ENCODE data around the gene INPP1.
"Not testable (repeated sequence)": the region's sequence is repeated elsewhere in the genome, so short reads cannot be mapped to it uniquely, and the experiment has no call there.

Gene INPP1

GRCh38 chr2:190357600-190357999 lies 14.2 kb downstream of the INPP1 start:
- in situ Hi-C loops (cut with HindIII; ENCODE audit: low pct_unique_long_range_greater_than_20kb, low sequenced_read_pairs) = no loop called here
- no peak for TF ChIP-seq JUND (IDR thresholded peaks at IDR 0.05; ENCODE audit: low read depth)
- DNase-seq (ENCODE audit: low read depth in 1 of 2, low spot score in 1 of 2) = no peak

DNA sequence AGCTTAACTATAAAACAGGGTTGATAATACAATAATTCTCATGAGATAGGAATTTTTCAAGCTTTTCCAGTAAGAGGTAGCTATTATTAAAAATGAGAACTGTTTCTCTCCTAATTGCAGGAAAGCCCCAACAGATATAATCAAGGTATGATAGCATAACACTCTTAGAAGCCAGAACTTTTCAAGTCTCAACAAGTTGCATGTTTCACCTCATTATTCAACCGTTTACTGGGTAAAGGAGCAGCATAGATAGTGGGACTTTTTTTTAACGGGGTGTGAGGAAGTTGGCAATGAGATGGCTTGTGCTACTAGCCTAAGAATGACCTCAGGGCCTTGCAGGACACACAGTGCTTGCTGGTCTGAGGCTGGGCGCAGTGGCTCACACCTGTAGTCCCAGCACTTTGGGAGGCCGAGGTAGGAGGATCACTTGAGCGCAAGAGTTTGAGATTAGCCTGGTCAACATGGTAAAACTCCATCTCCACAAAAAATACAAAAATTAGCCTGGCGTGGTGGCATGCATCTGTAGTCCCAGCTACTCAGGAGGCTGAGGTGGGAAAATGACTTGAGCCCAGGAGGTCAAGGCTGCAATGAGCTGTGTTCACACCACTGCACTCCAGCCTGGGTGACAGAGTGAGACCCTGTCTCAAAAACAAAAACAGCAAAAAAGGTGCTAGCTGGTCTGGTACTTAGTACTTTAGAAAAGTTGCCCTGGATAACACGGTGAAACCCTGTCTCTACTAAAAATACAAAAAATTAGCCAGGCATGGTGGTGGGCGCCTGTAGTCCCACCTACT lies 15.5 kb downstream of the INPP1 start:
- in situ Hi-C loops (cut with HindIII; ENCODE audit: low pct_unique_long_range_greater_than_20kb, low sequenced_read_pairs); DNase-seq (ENCODE audit: low read depth in 1 of 2, low spot score in 1 of 2): not testable (repeated sequence)

- DNase-seq (ENCODE audit: low read depth in 1 of 2, low spot score in 1 of 2) = no peak
- in situ Hi-C loops (cut with HindIII; ENCODE audit: low pct_unique_long_range_greater_than_20kb, low sequenced_read_pairs) = no loop called here
- TF ChIP-seq JUND (IDR thresholded peaks at IDR 0.05; ENCODE audit: low read depth) = no peak
These were observed 17.2 kb downstream of the INPP1 start for GRCh38 chr2:190360561-190360960.

- in situ Hi-C loops (cut with HindIII; ENCODE audit: low pct_unique_long_range_greater_than_20kb, low sequenced_read_pairs) = no loop called here
- no peak for TF ChIP-seq JUND (IDR thresholded peaks at IDR 0.05; ENCODE audit: low read depth)
- no peak for DNase-seq (ENCODE audit: low read depth in 1 of 2, low spot score in 1 of 2)
These were observed 17.6 kb downstream of the INPP1 start for GRCh38 chr2:190360965-190361364.

DNA sequence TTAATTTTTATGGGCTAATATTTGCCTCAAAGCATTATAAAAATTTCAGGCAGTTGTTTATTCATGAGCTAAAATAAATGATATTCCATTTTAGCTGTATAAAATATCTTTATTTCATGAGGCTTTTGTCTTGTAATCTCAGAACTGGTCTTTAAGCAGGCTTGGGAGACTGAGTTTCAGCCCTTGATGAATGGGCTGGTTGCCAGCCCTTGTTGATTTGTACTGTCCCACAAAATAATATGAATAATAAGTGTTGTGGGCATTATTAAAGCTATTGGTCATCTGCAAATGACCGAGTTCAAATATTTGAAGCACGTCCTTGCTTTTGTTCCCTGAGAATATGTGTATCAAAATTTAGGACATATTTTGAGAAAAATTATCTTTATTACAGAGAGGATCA lies 18.2 kb downstream of the INPP1 start:
- DNase-seq (ENCODE audit: low read depth in 1 of 2, low spot score in 1 of 2) = no peak
- no peak for TF ChIP-seq JUND (IDR thresholded peaks at IDR 0.05; ENCODE audit: low read depth)
- in situ Hi-C loops (cut with HindIII; ENCODE audit: low pct_unique_long_range_greater_than_20kb, low sequenced_read_pairs) = no loop called here

GRCh38 chr2:190362894-190363293 lies 19.5 kb downstream of the INPP1 start:
- TF ChIP-seq JUND (IDR thresholded peaks at IDR 0.05; ENCODE audit: low read depth) = no peak
- no peak for DNase-seq (ENCODE audit: low read depth in 1 of 2, low spot score in 1 of 2)
- in situ Hi-C loops (cut with HindIII; ENCODE audit: low pct_unique_long_range_greater_than_20kb, low sequenced_read_pairs) = no loop called here

DNA sequence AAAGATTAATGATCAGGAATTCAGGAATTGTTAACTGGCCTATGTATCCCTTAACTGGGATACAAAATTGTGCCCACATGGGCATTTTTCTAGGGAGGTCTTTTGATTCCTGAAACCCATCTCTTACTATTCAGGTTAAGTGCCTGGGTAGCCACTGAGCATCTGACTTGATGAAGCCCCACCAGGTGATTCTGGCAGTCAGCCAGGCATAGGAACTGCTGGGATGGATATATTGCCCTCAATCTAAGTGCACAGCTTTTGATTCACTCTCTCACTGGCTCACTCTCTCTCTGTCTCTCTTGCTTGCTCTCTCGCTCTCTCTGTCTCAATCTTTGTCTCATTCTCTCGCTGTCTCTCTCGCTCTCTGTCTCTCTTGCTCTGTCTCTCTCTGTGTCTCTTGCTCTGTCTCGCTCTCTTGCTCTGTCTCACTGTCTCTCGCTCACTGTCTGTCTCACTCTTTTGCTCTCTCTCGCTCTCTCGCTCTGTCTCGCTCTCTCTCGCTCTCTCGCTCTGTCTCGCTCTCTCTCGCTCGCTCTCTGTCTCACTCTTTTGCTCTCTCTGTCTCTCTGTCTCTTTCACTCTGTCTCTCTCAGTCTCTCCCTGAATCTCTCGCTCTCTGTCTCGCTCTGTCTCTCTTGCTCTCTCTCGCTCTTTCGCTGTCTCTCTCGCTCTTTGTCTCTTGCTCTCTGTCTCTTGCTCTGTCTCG lies 22.3 kb downstream of the INPP1 start:
- TF ChIP-seq JUND (IDR thresholded peaks at IDR 0.05; ENCODE audit: low read depth) = no peak
- in situ Hi-C loops (cut with HindIII; ENCODE audit: low pct_unique_long_range_greater_than_20kb, low sequenced_read_pairs) = no loop called here

DNA sequence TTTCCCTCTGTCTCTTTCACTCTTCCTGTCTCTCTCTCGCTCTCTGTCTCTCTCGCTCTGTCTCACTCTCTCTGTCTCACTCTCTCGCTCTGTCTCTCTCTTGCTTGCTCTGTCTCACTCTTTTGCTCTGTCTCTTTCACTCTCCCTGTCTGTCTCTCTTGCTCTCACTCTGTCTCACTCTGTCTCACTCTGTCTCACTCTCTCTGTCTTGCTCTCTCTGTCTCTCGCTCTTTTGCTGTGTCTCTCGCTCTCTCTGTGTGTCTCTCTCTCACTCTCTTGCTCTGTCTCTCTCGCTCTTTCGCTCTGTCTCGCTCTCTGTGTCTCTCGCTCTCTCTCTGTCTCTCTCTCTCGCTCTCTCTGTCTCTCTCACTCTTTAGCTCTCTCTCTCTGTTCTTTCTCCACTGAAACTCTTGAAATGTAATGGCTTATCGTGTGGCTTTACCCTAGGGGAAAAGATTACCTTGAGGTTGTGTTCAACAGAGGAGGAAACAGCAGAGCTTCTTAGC lies 22.9 kb downstream of the INPP1 start:
- no peak for TF ChIP-seq JUND (IDR thresholded peaks at IDR 0.05; ENCODE audit: low read depth)
- in situ Hi-C loops (cut with HindIII; ENCODE audit: low pct_unique_long_range_greater_than_20kb, low sequenced_read_pairs) = no loop called here

More for the DNA sequence above, 22.3 kb downstream of the INPP1 start:
- no peak for DNase-seq (ENCODE audit: low read depth in 1 of 2, low spot score in 1 of 2)

GRCh38 chr2:190367091-190367490 lies 23.7 kb downstream of the INPP1 start:
- in situ Hi-C loops (cut with HindIII; ENCODE audit: low pct_unique_long_range_greater_than_20kb, low sequenced_read_pairs) = no loop called here
- no peak for TF ChIP-seq JUND (IDR thresholded peaks at IDR 0.05; ENCODE audit: low read depth)
- DNase-seq (ENCODE audit: low read depth in 1 of 2, low spot score in 1 of 2) = no peak

More for the DNA sequence above, 22.9 kb downstream of the INPP1 start:
- DNase-seq (ENCODE audit: low read depth in 1 of 2, low spot score in 1 of 2) = no peak

- DNase-seq (ENCODE audit: low read depth in 1 of 2, low spot score in 1 of 2) = no peak
- in situ Hi-C loops (cut with HindIII; ENCODE audit: low pct_unique_long_range_greater_than_20kb, low sequenced_read_pairs) = no loop called here
- no peak for TF ChIP-seq JUND (IDR thresholded peaks at IDR 0.05; ENCODE audit: low read depth)
These were observed 26.2 kb downstream of the INPP1 start for GRCh38 chr2:190369635-190370034.

- DNase-seq (ENCODE audit: low read depth in 1 of 2, low spot score in 1 of 2) = no peak
- TF ChIP-seq JUND (IDR thresholded peaks at IDR 0.05; ENCODE audit: low read depth) = no peak
- in situ Hi-C loops (cut with HindIII; ENCODE audit: low pct_unique_long_range_greater_than_20kb, low sequenced_read_pairs) = no loop called here
These were observed 32.7 kb downstream of the INPP1 start for GRCh38 chr2:190376083-190376482.

- in situ Hi-C loops (cut with HindIII; ENCODE audit: low pct_unique_long_range_greater_than_20kb, low sequenced_read_pairs) = no loop called here
- no peak for TF ChIP-seq JUND (IDR thresholded peaks at IDR 0.05; ENCODE audit: low read depth)
- DNase-seq (ENCODE audit: low read depth in 1 of 2, low spot score in 1 of 2) = no peak
These were observed 33.3 kb downstream of the INPP1 start for GRCh38 chr2:190376591-190377245.

DNA sequence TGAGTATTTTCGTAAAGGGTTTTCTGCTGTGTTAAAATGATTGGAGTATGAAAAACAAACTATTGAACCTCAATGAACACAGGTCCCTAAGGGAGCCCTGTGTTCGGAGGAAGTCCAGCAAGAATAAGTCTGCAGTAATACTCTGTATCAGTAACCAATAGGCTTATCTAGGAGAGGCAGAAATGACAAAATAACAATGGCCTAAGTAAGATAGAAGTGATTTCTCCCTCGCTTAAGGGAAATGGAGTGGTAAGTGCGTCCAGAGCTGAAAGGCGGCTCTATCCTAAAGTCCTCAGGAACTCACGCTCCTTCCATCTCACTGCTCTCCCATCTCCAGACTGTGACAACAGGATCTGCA lies 35.5 kb downstream of the INPP1 start:
- no peak for DNase-seq (ENCODE audit: low read depth in 1 of 2, low spot score in 1 of 2)
- TF ChIP-seq JUND (IDR thresholded peaks at IDR 0.05; ENCODE audit: low read depth) = no peak
- in situ Hi-C loops (cut with HindIII; ENCODE audit: low pct_unique_long_range_greater_than_20kb, low sequenced_read_pairs) = no loop called here
